WTC11 (cell line): ENCODE results near the gene ETV6. TPM values are rescaled to one million over a fixed set of nuclear protein-coding genes. Genes with fewer than 3 reads are reported as not detected.

Experiments
- ATAC-seq: fragments of 200-7000 bp; cut with Tn5 transposase; 2 replicates; pipeline ENCODE4 v1.10.0; 2021; ENCODE audit warnings: mild to moderate bottlenecking, moderate library complexity
- CTCF ChIA-PET: fragments of 300-600 bp; sonication (Branson Sonifier 250); formaldehyde crosslinking; loops from one replicate; lab custom pipeline; 2021; ENCODE audit warnings: antibody characterized with exemption; lab: Charles Lee
- POLR2A ChIA-PET: fragments of 350-600 bp; sonication (Branson Sonifier 250); formaldehyde crosslinking; loops from one replicate; lab custom pipeline; 2021; ENCODE audit warnings: antibody characterized with exemption; lab: Charles Lee
- DNase-seq: peaks from one replicate; pipeline ENCODE4 v3.0.0; 2021; ENCODE audit warnings: low spot score
- H3K27ac Mint-ChIP-seq: 2 replicates; pipeline ENCODE4 v1.8.0; 2021; ENCODE audit warnings: mixed read lengths
- H3K27me3 Mint-ChIP-seq: 2 replicates; pipeline ENCODE4 v1.8.0; 2021; ENCODE audit warnings: low read depth, mild to moderate bottlenecking, moderate library complexity, mixed read lengths
- H3K36me3 Mint-ChIP-seq: 2 replicates; pipeline ENCODE4 v1.8.0; 2021; ENCODE audit warnings: mixed read lengths
- H3K4me1 Mint-ChIP-seq: 2 replicates; pipeline ENCODE4 v1.8.0; 2022; ENCODE audit warnings: mixed read lengths
- H3K4me3 Mint-ChIP-seq: 2 replicates; pipeline ENCODE4 v1.8.0; 2021; ENCODE audit warnings: mild to moderate bottlenecking, moderate library complexity, mixed read lengths
- H3K9me3 Mint-ChIP-seq: 2 replicates; pipeline ENCODE4 v1.8.0; 2021; ENCODE audit warnings: mixed read lengths
- CREB1 ChIP-seq: sonication (generic); formaldehyde crosslinking; IDR thresholded peaks from 2 replicates; pipeline ENCODE4 v1.8.0; 2023; ENCODE audit warnings: mild to moderate bottlenecking, missing genetic modification reagents
- FOXJ3 ChIP-seq: sonication (generic); formaldehyde crosslinking; IDR thresholded peaks from 2 replicates; pipeline ENCODE4 v1.9.0; 2021; ENCODE audit warnings: missing genetic modification reagents, mild to moderate bottlenecking, borderline replicate concordance
- FOXK1 ChIP-seq: sonication (generic); formaldehyde crosslinking; IDR thresholded peaks from 2 replicates; pipeline ENCODE4 v1.8.0; 2022; ENCODE audit warnings: mild to moderate bottlenecking, moderate library complexity, missing genetic modification reagents
- GABPB1 ChIP-seq: sonication (generic); formaldehyde crosslinking; IDR thresholded peaks from 2 replicates; pipeline ENCODE4 v1.8.1; 2023; ENCODE audit warnings: mild to moderate bottlenecking, missing genetic modification reagents
- HMGA2 ChIP-seq: fragments of 250-450 bp; sonication (Bioruptor Pico); IDR thresholded peaks from 2 replicates; pipeline ENCODE4 v1.4.0; 2021; ENCODE audit warnings: mild to moderate bottlenecking, moderate library complexity
- JAZF1 ChIP-seq: fragments of 250-450 bp; sonication (Bioruptor Pico); IDR thresholded peaks from 2 replicates; pipeline ENCODE4 v1.9.0; 2021; ENCODE audit warnings: moderate library complexity, mild to moderate bottlenecking, inconsistent platforms
- NFYB ChIP-seq: sonication (generic); formaldehyde crosslinking; conservative IDR thresholded peaks from 2 replicates; pipeline ENCODE4 v1.8.0; 2022; ENCODE audit warnings: low read depth, missing genetic modification reagents
- NR1H2 ChIP-seq: sonication (generic); formaldehyde crosslinking; IDR thresholded peaks from 2 replicates; pipeline ENCODE4 v1.9.0; 2021; ENCODE audit warnings: mild to moderate bottlenecking, moderate library complexity, missing genetic modification reagents
- NR2C2 ChIP-seq: sonication (generic); formaldehyde crosslinking; IDR thresholded peaks from 2 replicates; pipeline ENCODE4 v1.8.0; 2022; ENCODE audit warnings: mild to moderate bottlenecking, missing genetic modification reagents
- RELA ChIP-seq: sonication (generic); formaldehyde crosslinking; IDR thresholded peaks from 2 replicates; pipeline ENCODE4 v1.8.1; 2022; ENCODE audit warnings: missing genetic modification reagents, mild to moderate bottlenecking, borderline replicate concordance
- SMAD4 ChIP-seq: sonication (generic); formaldehyde crosslinking; IDR thresholded peaks from 2 replicates; pipeline ENCODE4 v1.8.0; 2022; ENCODE audit warnings: mild to moderate bottlenecking, missing genetic modification reagents
- TEAD1 ChIP-seq: sonication (generic); formaldehyde crosslinking; IDR thresholded peaks from 2 replicates; pipeline ENCODE4 v1.8.0; 2022; ENCODE audit warnings: mild to moderate bottlenecking, missing genetic modification reagents
- TP53 ChIP-seq: sonication (generic); formaldehyde crosslinking; IDR thresholded peaks from 2 replicates; pipeline ENCODE4 v1.8.1; 2023; ENCODE audit warnings: mild to moderate bottlenecking, missing genetic modification reagents
- ZNF138 ChIP-seq: sonication (generic); formaldehyde crosslinking; conservative IDR thresholded peaks from 2 replicates; pipeline ENCODE4 v1.8.1; 2022; ENCODE audit warnings: mild to moderate bottlenecking, moderate library complexity, missing genetic modification reagents
- ZNF232 ChIP-seq: sonication (generic); formaldehyde crosslinking; IDR thresholded peaks from 2 replicates; pipeline ENCODE4 v1.8.0; 2022; ENCODE audit warnings: mild to moderate bottlenecking, missing genetic modification reagents
- ZNF263 ChIP-seq: sonication (generic); formaldehyde crosslinking; IDR thresholded peaks from 2 replicates; pipeline ENCODE4 v1.8.1; 2022; ENCODE audit warnings: low read depth, mild to moderate bottlenecking, moderate library complexity, missing genetic modification reagents
- ZNF416 ChIP-seq: fragments of 250-450 bp; sonication (Bioruptor Pico); IDR thresholded peaks from 2 replicates; pipeline ENCODE4 v1.9.0; 2021; ENCODE audit warnings: mild to moderate bottlenecking, inconsistent platforms
- ZNF423 ChIP-seq: fragments of 250-450 bp; sonication (Bioruptor Pico); IDR thresholded peaks from 2 replicates; pipeline ENCODE4 v2.1.2; 2022; ENCODE audit warnings: mild to moderate bottlenecking, moderate library complexity
- total RNA-seq: library from RNA; stranded (reverse); gene quantifications from 3 replicates; pipeline ENCODE4 v1.2.3, GENCODE V29; 2021
- TF ChIP-seq, protein P1 (sequence below): sonication (generic); formaldehyde crosslinking; IDR thresholded peaks from 2 replicates; pipeline ENCODE4 v1.8.1; 2022; ENCODE audit warnings: mild to moderate bottlenecking, missing genetic modification reagents, moderate library complexity, borderline replicate concordance
- TF ChIP-seq, protein P2 (sequence below): sonication (generic); formaldehyde crosslinking; IDR thresholded peaks from 2 replicates; pipeline ENCODE4 v1.8.0; 2023; ENCODE audit warnings: missing genetic modification reagents
- TF ChIP-seq, protein P3 (sequence below): sonication (generic); formaldehyde crosslinking; IDR thresholded peaks from 2 replicates; pipeline ENCODE4 v1.8.0; 2023; ENCODE audit warnings: mild to moderate bottlenecking, missing genetic modification reagents
- TF ChIP-seq, protein P4 (sequence below): sonication (generic); formaldehyde crosslinking; IDR thresholded peaks from 2 replicates; pipeline ENCODE4 v1.8.1; 2023; ENCODE audit warnings: mild to moderate bottlenecking, missing genetic modification reagents, moderate library complexity
- TF ChIP-seq, protein P5 (sequence below): sonication (generic); formaldehyde crosslinking; IDR thresholded peaks from 2 replicates; pipeline ENCODE4 v1.8.1; 2023; ENCODE audit warnings: mild to moderate bottlenecking, missing genetic modification reagents, borderline replicate concordance
- TF ChIP-seq, protein P6 (sequence below): sonication (generic); formaldehyde crosslinking; IDR thresholded peaks from 2 replicates; pipeline ENCODE4 v1.8.1; 2022; ENCODE audit warnings: mild to moderate bottlenecking, moderate library complexity, missing genetic modification reagents

Gene ETV6
- total RNA-seq, 1 experiment from 2014 or later: 23.5 TPM

DNA sequence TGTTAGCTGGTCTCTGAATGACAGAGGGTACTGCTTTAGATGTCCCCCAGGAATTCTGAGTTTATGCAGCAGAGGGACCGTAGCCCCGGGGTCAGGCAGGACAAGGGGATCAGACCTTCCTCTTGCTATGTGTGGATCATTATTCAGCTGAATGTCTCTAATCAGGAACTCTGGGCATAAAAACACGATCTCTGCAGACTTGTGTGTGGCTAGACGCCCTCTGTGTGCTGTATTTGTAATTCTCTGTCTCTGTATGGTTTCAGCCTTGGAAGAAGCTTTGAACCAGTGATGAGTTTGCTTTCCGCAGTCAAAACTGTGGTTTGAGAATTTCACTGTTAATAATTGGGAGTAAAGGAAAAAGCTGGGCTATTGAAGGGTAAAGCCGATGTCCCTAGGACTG is 125.3 kb downstream of the ETV6 start:
- Mint-ChIP-seq H3K27me3 (no peaks in the 10 kb centered on the region), H3K36me3 (no peaks in the 10 kb centered on the region), H3K4me3 (no peak overlapping the region), H3K9me3 (no peaks in the 10 kb centered on the region; the same call in 1 of the 2 replicates), H3K4me1 (peaks cover 15% of the 10 kb centered on the region), H3K27ac (peak overlapping the region; percentile 47; the same call in 1 of the 2 replicates)
- TF ChIP-seq RELA (CRISPR knock-in tag) (no peak), ZNF423 (CRISPR knock-in tag) (no peak), ZNF416 (CRISPR knock-in tag) (no peak), TP53 (CRISPR knock-in tag) (no peak), FOXJ3 (CRISPR knock-in tag) (no peak), NR1H2 (CRISPR knock-in tag) (no peak), JAZF1 (no peak)
- TF ChIP-seq, protein P1, sequence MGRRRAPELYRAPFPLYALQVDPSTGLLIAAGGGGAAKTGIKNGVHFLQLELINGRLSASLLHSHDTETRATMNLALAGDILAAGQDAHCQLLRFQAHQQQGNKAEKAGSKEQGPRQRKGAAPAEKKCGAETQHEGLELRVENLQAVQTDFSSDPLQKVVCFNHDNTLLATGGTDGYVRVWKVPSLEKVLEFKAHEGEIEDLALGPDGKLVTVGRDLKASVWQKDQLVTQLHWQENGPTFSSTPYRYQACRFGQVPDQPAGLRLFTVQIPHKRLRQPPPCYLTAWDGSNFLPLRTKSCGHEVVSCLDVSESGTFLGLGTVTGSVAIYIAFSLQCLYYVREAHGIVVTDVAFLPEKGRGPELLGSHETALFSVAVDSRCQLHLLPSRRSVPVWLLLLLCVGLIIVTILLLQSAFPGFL (CRISPR knock-in tag): no peak
- TF ChIP-seq, protein P2, sequence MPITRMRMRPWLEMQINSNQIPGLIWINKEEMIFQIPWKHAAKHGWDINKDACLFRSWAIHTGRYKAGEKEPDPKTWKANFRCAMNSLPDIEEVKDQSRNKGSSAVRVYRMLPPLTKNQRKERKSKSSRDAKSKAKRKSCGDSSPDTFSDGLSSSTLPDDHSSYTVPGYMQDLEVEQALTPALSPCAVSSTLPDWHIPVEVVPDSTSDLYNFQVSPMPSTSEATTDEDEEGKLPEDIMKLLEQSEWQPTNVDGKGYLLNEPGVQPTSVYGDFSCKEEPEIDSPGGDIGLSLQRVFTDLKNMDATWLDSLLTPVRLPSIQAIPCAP (CRISPR knock-in tag): no peak
- DNase-seq: no peak
- no peak for ATAC-seq
- ChIA-PET POLR2A (interaction anchor here (0.6 kb wide), 1 partner anchor 18 kb away, joined by 3 read pairs; no protein-coding TSS in a partner anchor), CTCF (no interaction called here)

DNA sequence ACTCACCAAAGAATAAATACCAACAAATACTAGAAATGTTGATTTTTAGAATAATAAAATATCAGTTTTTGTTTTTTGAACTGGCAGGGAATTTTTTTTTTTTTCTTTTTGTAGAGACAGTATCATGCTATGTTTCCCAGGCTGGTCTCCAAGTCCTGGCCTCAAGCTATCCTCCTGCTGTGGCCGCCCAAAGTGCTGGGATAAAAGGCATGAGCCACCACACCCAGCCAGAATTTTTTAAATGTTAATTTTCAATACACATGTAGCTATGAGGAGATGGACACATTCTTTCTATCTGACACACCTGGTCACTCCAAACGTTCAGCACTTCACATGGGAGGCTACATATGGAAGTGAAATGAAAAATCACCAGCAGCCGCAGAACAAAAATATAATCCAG is 126.8 kb downstream of the ETV6 start:
- CTCF ChIA-PET: interaction anchor here (0.6 to 1.0 kb wide), 2 partner anchors 42 to 995 kb away, joined by 4 to 7 read pairs; no protein-coding TSS in a partner anchor
- peaks cover 23% of the 10 kb centered on the region for H3K4me1 Mint-ChIP-seq
- H3K27me3 Mint-ChIP-seq: no peaks in the 10 kb centered on the region
- TF ChIP-seq NR2C2 (CRISPR knock-in tag): no peak
- TF ChIP-seq, protein P3, sequence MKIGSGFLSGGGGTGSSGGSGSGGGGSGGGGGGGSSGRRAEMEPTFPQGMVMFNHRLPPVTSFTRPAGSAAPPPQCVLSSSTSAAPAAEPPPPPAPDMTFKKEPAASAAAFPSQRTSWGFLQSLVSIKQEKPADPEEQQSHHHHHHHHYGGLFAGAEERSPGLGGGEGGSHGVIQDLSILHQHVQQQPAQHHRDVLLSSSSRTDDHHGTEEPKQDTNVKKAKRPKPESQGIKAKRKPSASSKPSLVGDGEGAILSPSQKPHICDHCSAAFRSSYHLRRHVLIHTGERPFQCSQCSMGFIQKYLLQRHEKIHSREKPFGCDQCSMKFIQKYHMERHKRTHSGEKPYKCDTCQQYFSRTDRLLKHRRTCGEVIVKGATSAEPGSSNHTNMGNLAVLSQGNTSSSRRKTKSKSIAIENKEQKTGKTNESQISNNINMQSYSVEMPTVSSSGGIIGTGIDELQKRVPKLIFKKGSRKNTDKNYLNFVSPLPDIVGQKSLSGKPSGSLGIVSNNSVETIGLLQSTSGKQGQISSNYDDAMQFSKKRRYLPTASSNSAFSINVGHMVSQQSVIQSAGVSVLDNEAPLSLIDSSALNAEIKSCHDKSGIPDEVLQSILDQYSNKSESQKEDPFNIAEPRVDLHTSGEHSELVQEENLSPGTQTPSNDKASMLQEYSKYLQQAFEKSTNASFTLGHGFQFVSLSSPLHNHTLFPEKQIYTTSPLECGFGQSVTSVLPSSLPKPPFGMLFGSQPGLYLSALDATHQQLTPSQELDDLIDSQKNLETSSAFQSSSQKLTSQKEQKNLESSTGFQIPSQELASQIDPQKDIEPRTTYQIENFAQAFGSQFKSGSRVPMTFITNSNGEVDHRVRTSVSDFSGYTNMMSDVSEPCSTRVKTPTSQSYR (CRISPR knock-in tag): no peak
- no peak for TF ChIP-seq HMGA2 (CRISPR knock-in tag)
- no peak for TF ChIP-seq ZNF263 (CRISPR knock-in tag)
- no peak for TF ChIP-seq GABPB1
- TF ChIP-seq SMAD4 (CRISPR knock-in tag): no peak
- TF ChIP-seq, protein P2 (CRISPR knock-in tag): no peak
- no peak for TF ChIP-seq TEAD1
- TF ChIP-seq JAZF1: no peak
- no peak for TF ChIP-seq ZNF232
- no peak for TF ChIP-seq FOXK1 (CRISPR knock-in tag)
- no peak for TF ChIP-seq CREB1 (CRISPR knock-in tag)
- TF ChIP-seq, protein P4, sequence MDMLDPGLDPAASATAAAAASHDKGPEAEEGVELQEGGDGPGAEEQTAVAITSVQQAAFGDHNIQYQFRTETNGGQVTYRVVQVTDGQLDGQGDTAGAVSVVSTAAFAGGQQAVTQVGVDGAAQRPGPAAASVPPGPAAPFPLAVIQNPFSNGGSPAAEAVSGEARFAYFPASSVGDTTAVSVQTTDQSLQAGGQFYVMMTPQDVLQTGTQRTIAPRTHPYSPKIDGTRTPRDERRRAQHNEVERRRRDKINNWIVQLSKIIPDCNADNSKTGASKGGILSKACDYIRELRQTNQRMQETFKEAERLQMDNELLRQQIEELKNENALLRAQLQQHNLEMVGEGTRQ (CRISPR knock-in tag): no peak
- TF ChIP-seq NFYB (CRISPR knock-in tag): no peak
- TF ChIP-seq, protein P5, sequence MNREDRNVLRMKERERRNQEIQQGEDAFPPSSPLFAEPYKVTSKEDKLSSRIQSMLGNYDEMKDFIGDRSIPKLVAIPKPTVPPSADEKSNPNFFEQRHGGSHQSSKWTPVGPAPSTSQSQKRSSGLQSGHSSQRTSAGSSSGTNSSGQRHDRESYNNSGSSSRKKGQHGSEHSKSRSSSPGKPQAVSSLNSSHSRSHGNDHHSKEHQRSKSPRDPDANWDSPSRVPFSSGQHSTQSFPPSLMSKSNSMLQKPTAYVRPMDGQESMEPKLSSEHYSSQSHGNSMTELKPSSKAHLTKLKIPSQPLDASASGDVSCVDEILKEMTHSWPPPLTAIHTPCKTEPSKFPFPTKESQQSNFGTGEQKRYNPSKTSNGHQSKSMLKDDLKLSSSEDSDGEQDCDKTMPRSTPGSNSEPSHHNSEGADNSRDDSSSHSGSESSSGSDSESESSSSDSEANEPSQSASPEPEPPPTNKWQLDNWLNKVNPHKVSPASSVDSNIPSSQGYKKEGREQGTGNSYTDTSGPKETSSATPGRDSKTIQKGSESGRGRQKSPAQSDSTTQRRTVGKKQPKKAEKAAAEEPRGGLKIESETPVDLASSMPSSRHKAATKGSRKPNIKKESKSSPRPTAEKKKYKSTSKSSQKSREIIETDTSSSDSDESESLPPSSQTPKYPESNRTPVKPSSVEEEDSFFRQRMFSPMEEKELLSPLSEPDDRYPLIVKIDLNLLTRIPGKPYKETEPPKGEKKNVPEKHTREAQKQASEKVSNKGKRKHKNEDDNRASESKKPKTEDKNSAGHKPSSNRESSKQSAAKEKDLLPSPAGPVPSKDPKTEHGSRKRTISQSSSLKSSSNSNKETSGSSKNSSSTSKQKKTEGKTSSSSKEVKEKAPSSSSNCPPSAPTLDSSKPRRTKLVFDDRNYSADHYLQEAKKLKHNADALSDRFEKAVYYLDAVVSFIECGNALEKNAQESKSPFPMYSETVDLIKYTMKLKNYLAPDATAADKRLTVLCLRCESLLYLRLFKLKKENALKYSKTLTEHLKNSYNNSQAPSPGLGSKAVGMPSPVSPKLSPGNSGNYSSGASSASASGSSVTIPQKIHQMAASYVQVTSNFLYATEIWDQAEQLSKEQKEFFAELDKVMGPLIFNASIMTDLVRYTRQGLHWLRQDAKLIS (CRISPR knock-in tag): no peak
- TF ChIP-seq ZNF138 (CRISPR knock-in tag): no peak
- TF ChIP-seq, protein P6, sequence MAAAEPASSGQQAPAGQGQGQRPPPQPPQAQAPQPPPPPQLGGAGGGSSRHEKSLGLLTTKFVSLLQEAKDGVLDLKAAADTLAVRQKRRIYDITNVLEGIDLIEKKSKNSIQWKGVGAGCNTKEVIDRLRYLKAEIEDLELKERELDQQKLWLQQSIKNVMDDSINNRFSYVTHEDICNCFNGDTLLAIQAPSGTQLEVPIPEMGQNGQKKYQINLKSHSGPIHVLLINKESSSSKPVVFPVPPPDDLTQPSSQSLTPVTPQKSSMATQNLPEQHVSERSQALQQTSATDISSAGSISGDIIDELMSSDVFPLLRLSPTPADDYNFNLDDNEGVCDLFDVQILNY (CRISPR knock-in tag): no peak
- H3K4me3 Mint-ChIP-seq: no peak overlapping the region
- POLR2A ChIA-PET: no interaction called here
- no peak overlapping the region for H3K27ac Mint-ChIP-seq
- H3K9me3 Mint-ChIP-seq: no peaks in the 10 kb centered on the region; the same call in 1 of the 2 replicates
- no peak for DNase-seq
- H3K36me3 Mint-ChIP-seq: no peaks in the 10 kb centered on the region
- ATAC-seq: no peak
